Uterus (tissue), 4 donors: ENCODE measurements around the gene CYP2W1. TPM values are rescaled to one million over a fixed set of nuclear protein-coding genes. Genes with fewer than 3 reads are reported as not detected.

ENCODE experiments used
- DNase-seq, 2 donors: peaks; one replicate each; pipeline ENCODE4 v3.0.0-alpha.2; 2019 to 2020
- H3K27ac ChIP-seq, 2 donors: fragments of 200-600 bp; sonication (generic); 1 replicate in 1 of 2; 2 replicates in 1 of 2; pipeline ENCODE4 v1.5.1; 2016 to 2018
- H3K27me3 ChIP-seq, 2 donors: fragments of 200-600 bp; sonication (generic); one replicate each; pipeline ENCODE4 v1.5.1; 2018 to 2019; ENCODE audit warnings: control low read depth in 1 of 2
- H3K36me3 ChIP-seq, 2 donors: fragments of 200-600 bp; sonication (generic); one replicate each; pipeline ENCODE4 v1.5.1; 2019; ENCODE audit warnings: control low read depth in 1 of 2
- H3K4me1 ChIP-seq, 2 donors: fragments of 200-600 bp; sonication (generic); one replicate each; pipeline ENCODE4 v1.5.1; 2018 to 2019; ENCODE audit warnings: control low read depth in 1 of 2
- H3K4me3 ChIP-seq, 2 donors: fragments of 200-600 bp; sonication (generic); 1 replicate in 1 of 2; 2 replicates in 1 of 2; pipeline ENCODE4 v1.5.1; 2018 to 2019; ENCODE audit warnings: mild to moderate bottlenecking in 1 of 2
- H3K9me3 ChIP-seq, 2 donors: fragments of 200-600 bp; sonication (generic); one replicate each; pipeline ENCODE4 v1.5.1; 2019; ENCODE audit warnings: control low read depth in 1 of 2
- CTCF ChIP-seq, 4 experiments: fragments of 200-600 bp in 2 of 4; fragments of 450-650 bp in 2 of 4; sonication (generic) in 2 of 4; IDR thresholded peaks; one replicate each; pipeline ENCODE4 v1.5.1; 2016 to 2019; ENCODE audit warnings: antibody characterized with exemption in 4 of 4, mild to moderate bottlenecking in 2 of 4, moderate library complexity in 1 of 4
- POLR2A ChIP-seq, 2 donors: fragments of 450-650 bp; IDR thresholded peaks; one replicate each; pipeline ENCODE4 v1.6.1; 2016; ENCODE audit warnings: antibody characterized with exemption in 2 of 2, mild to moderate bottlenecking in 1 of 2, moderate library complexity in 1 of 2
- intact Hi-C: fragments of 100-400 bp; cut with DNase I; formaldehyde crosslinking; loops from one replicate; pipeline ENCODE4 v1.15.1; 2023; ENCODE audit warnings: low total_unique reads
- total RNA-seq, 4 donors: library from RNA; depleted of rRNA in 3 of 4; stranded (reverse); fragments of >200 nt in 3 of 4; gene quantifications; one replicate each; pipeline versions ENCODE4 v1.1.0 to v1.2.4, GENCODE V29; 2014 to 2023
- donor health status: DM: yes; HTN: yes; CAD: no.

The CYP2W1 gene
- total RNA-seq, 4 donors from 2014 or later = 6.6 TPM; not detected in 3

GRCh38 chr7:1005303-1005702 lies 22.3 kb downstream of the CYP2W1 start:
- no peak overlapping the region for H3K4me3 ChIP-seq
- H3K9me3 ChIP-seq = no peaks in the 10 kb centered on the region
- DNase-seq = no peak
- H3K36me3 ChIP-seq = no peaks in the 10 kb centered on the region
- H3K27me3 ChIP-seq = no peaks in the 10 kb centered on the region
- no peak for TF ChIP-seq POLR2A (IDR thresholded peaks at IDR 0.05)
- no peak for TF ChIP-seq CTCF (IDR thresholded peaks at IDR 0.05)
- H3K27ac ChIP-seq = no peak overlapping the region
- intact Hi-C loops = no loop called here
- no peaks in the 10 kb centered on the region for H3K4me1 ChIP-seq

- no peak overlapping the region for H3K4me3 ChIP-seq
- no peak for TF ChIP-seq CTCF (IDR thresholded peaks at IDR 0.05)
- TF ChIP-seq POLR2A (IDR thresholded peaks at IDR 0.05) = no peak
- H3K4me1 ChIP-seq = no peaks in the 10 kb centered on the region
- H3K9me3 ChIP-seq = no peaks in the 10 kb centered on the region
- no peaks in the 10 kb centered on the region for H3K36me3 ChIP-seq
- no peak for DNase-seq
- no peaks in the 10 kb centered on the region for H3K27me3 ChIP-seq
- intact Hi-C loops = no loop called here
- no peak overlapping the region for H3K27ac ChIP-seq
Observed at GRCh38 chr7:1007901-1008300, 24.9 kb downstream of the CYP2W1 start.

- Histone ChIP-seq H3K27ac (no peak overlapping the region), H3K36me3 (no peaks in the 10 kb centered on the region), H3K4me3 (no peak overlapping the region), H3K9me3 (no peaks in the 10 kb centered on the region), H3K27me3 (no peaks in the 10 kb centered on the region), H3K4me1 (no peaks in the 10 kb centered on the region)
- intact Hi-C loops = no loop called here
- DNase-seq = no peak
- TF ChIP-seq POLR2A (IDR thresholded peaks at IDR 0.05) (no peak), CTCF (IDR thresholded peaks at IDR 0.05) (no peak)
Observed at GRCh38 chr7:1008733-1009363, 25.9 kb downstream of the CYP2W1 start.

- H3K9me3 ChIP-seq = no peaks in the 10 kb centered on the region
- H3K36me3 ChIP-seq = no peaks in the 10 kb centered on the region
- H3K27ac ChIP-seq = no peak overlapping the region
- intact Hi-C loops = no loop called here
- no peak for DNase-seq
- H3K4me1 ChIP-seq = no peaks in the 10 kb centered on the region
- no peak overlapping the region for H3K4me3 ChIP-seq
- H3K27me3 ChIP-seq = no peaks in the 10 kb centered on the region
- TF ChIP-seq POLR2A (IDR thresholded peaks at IDR 0.05) (no peak), CTCF (IDR thresholded peaks at IDR 0.05) (no peak)
Observed at GRCh38 chr7:1009747-1010146, 26.8 kb downstream of the CYP2W1 start.

GRCh38 chr7:1010226-1010625 lies 27.2 kb downstream of the CYP2W1 start:
- TF ChIP-seq CTCF (IDR thresholded peaks at IDR 0.05) (no peak), POLR2A (IDR thresholded peaks at IDR 0.05) (no peak)
- H3K4me3 ChIP-seq = no peak overlapping the region
- H3K9me3 ChIP-seq = no peaks in the 10 kb centered on the region
- H3K36me3 ChIP-seq = no peaks in the 10 kb centered on the region
- intact Hi-C loops = no loop called here
- no peaks in the 10 kb centered on the region for H3K4me1 ChIP-seq
- no peaks in the 10 kb centered on the region for H3K27me3 ChIP-seq
- H3K27ac ChIP-seq = no peak overlapping the region
- no peak for DNase-seq
